H9 (cell line): Measurements from ENCODE around the gene AVPR2. TPM values are rescaled to one million over a fixed set of nuclear protein-coding genes. Genes with fewer than 3 reads are reported as not detected.

Source experiments
- DNase-seq: peaks from one replicate; pipeline ENCODE4 v3.0.0-alpha.2; 2017
- H2AFZ ChIP-seq: one replicate; pipeline ENCODE4 v1.6.1; 2013; ENCODE audit warnings: mild to moderate bottlenecking, low read length, control low read depth, moderate library complexity
- H2AK5ac ChIP-seq: 2 replicates; pipeline ENCODE4 v1.6.1; 2013; ENCODE audit warnings: low read length, control low read depth, mixed read lengths; ENCODE audit not compliant: insufficient read length
- H2BK120ac ChIP-seq: one replicate; pipeline ENCODE4 v1.6.1; 2013; ENCODE audit warnings: low read depth, mild to moderate bottlenecking, low read length, control low read depth, inconsistent platforms; ENCODE audit not compliant: poor library complexity, severe bottlenecking
- H2BK12ac ChIP-seq: 2 replicates; pipeline ENCODE4 v1.6.1; 2013; ENCODE audit warnings: low read length, control low read depth, mixed read lengths, low read depth; ENCODE audit not compliant: insufficient read length
- H2BK15ac ChIP-seq: 2 replicates; pipeline ENCODE4 v1.6.1; 2013; ENCODE audit warnings: low read depth, low read length, control low read depth
- H2BK20ac ChIP-seq: one replicate; pipeline ENCODE4 v1.6.1; 2013; ENCODE audit warnings: low read depth, mild to moderate bottlenecking, low read length, control low read depth, inconsistent platforms; ENCODE audit not compliant: poor library complexity, severe bottlenecking
- H2BK5ac ChIP-seq: 2 replicates; pipeline ENCODE4 v1.6.1; 2013; ENCODE audit warnings: low read length, control low read depth, mixed read lengths; ENCODE audit not compliant: insufficient read length
- H3K14ac ChIP-seq: 2 replicates; pipeline ENCODE4 v1.6.1; 2013; ENCODE audit warnings: low read length, control low read depth; ENCODE audit not compliant: insufficient read depth
- H3K18ac ChIP-seq: 2 replicates; pipeline ENCODE4 v1.6.1; 2013; ENCODE audit warnings: low read depth, mild to moderate bottlenecking, mixed read lengths, low read length, control low read depth; ENCODE audit not compliant: insufficient read length
- H3K23ac ChIP-seq: 2 replicates; pipeline ENCODE4 v1.6.1; 2013; ENCODE audit warnings: low read length, control low read depth, mixed read lengths, low read depth; ENCODE audit not compliant: insufficient read length
- H3K23me2 ChIP-seq: 2 replicates; pipeline ENCODE4 v1.6.1; 2013; ENCODE audit warnings: low read depth, mild to moderate bottlenecking, mixed read lengths, low read length, control low read depth; ENCODE audit not compliant: insufficient read length, poor library complexity, severe bottlenecking
- H3K27ac ChIP-seq: 2 replicates; pipeline ENCODE4 v1.5.1; 2013; ENCODE audit warnings: low read length, control low read depth, mixed read lengths, low read depth; ENCODE audit not compliant: insufficient read length
- H3K27me3 ChIP-seq: 2 replicates; pipeline ENCODE4 v1.6.1; 2013; ENCODE audit warnings: low read length, control low read depth, inconsistent platforms; ENCODE audit not compliant: insufficient read depth
- H3K4ac ChIP-seq: 2 replicates; pipeline ENCODE4 v1.6.1; 2013; ENCODE audit warnings: low read depth, mild to moderate bottlenecking, control low read depth, inconsistent platforms, low read length, moderate library complexity
- H3K4me1 ChIP-seq: 2 replicates; pipeline ENCODE4 v1.6.1; 2013; ENCODE audit warnings: low read length, control low read depth, inconsistent platforms; ENCODE audit not compliant: insufficient read depth
- H3K4me2 ChIP-seq: 2 replicates; pipeline ENCODE4 v1.6.1; 2013; ENCODE audit warnings: low read length, control low read depth, mixed read lengths; ENCODE audit not compliant: insufficient read length, insufficient read depth
- H3K56ac ChIP-seq: 2 replicates; pipeline ENCODE4 v1.6.1; 2013; ENCODE audit warnings: low read depth, mild to moderate bottlenecking, mixed read lengths, low read length, control low read depth; ENCODE audit not compliant: insufficient read length
- H3K79me1 ChIP-seq: 2 replicates; pipeline ENCODE4 v1.6.1; 2013; ENCODE audit warnings: low read depth, mild to moderate bottlenecking, moderate library complexity, low read length, control low read depth, inconsistent platforms; ENCODE audit not compliant: insufficient read depth, poor library complexity, severe bottlenecking
- H3K79me2 ChIP-seq: 2 replicates; pipeline ENCODE4 v1.6.1; 2013; ENCODE audit warnings: low read length, control low read depth, inconsistent platforms; ENCODE audit not compliant: insufficient read depth
- H3K9ac ChIP-seq: 2 replicates; pipeline ENCODE4 v1.6.1; 2013; ENCODE audit warnings: low read length, control low read depth, mixed read lengths; ENCODE audit not compliant: insufficient read length; ENCODE audit errors: extremely low read depth
- H3K9me3 ChIP-seq: one replicate; pipeline ENCODE4 v1.6.1; 2013; ENCODE audit warnings: low read depth, low read length, inconsistent platforms; ENCODE audit not compliant: control insufficient read depth
- H3T11ph ChIP-seq: one replicate; pipeline ENCODE4 v1.6.1; 2013; ENCODE audit warnings: mild to moderate bottlenecking, low read length, control low read depth, inconsistent platforms
- H4K20me1 ChIP-seq: one replicate; pipeline ENCODE4 v1.6.1; 2013; ENCODE audit not compliant: control insufficient read depth, insufficient read length, insufficient read depth
- H4K5ac ChIP-seq: 2 replicates; pipeline ENCODE4 v1.6.1; 2013; ENCODE audit warnings: low read depth, mild to moderate bottlenecking, mixed read lengths, low read length, control low read depth; ENCODE audit not compliant: insufficient read length
- H4K8ac ChIP-seq: replicated peaks from 2 replicates; pipeline ENCODE4 v1.6.1; 2013; ENCODE audit warnings: low read length, control low read depth, mixed read lengths, low read depth; ENCODE audit not compliant: insufficient read length
- H4K91ac ChIP-seq: 2 replicates; pipeline ENCODE4 v1.6.1; 2013; ENCODE audit warnings: low read depth, mild to moderate bottlenecking, moderate library complexity, mixed read lengths, low read length, control low read depth; ENCODE audit not compliant: insufficient read length
- H3K27ac Mint-ChIP-seq, 3 experiments: 2 replicates in 2 of 3; 3 replicates in 1 of 3; pipeline ENCODE4 v1.8.0; 2020 to 2021; ENCODE audit warnings: mixed read lengths in 3 of 3, mild to moderate bottlenecking in 1 of 3, moderate library complexity in 1 of 3
- H3K27me3 Mint-ChIP-seq: 2 replicates; pipeline ENCODE4 v1.8.0; 2021; ENCODE audit warnings: low read depth, mild to moderate bottlenecking, moderate library complexity, mixed read lengths
- H3K36me3 Mint-ChIP-seq, 3 experiments: 2 replicates in 2 of 3; 3 replicates in 1 of 3; pipeline ENCODE4 v1.8.0; 2020 to 2021; ENCODE audit warnings: low read depth in 3 of 3, mixed read lengths in 3 of 3; ENCODE audit not compliant: insufficient read depth in 1 of 3
- H3K4me1 Mint-ChIP-seq, 2 experiments: 2 replicates each; pipeline ENCODE4 v1.8.0; 2020; ENCODE audit warnings: mixed read lengths in 2 of 2
- H3K4me3 Mint-ChIP-seq, 2 experiments: 2 replicates in 1 of 2; 3 replicates in 1 of 2; pipeline ENCODE4 v1.8.0; 2020 to 2021; ENCODE audit warnings: mild to moderate bottlenecking in 2 of 2, mixed read lengths in 2 of 2, moderate library complexity in 1 of 2
- H3K9me3 Mint-ChIP-seq, 2 experiments: 2 replicates in 1 of 2; 3 replicates in 1 of 2; pipeline ENCODE4 v1.8.0; 2020; ENCODE audit warnings: mild to moderate bottlenecking in 2 of 2, mixed read lengths in 2 of 2, moderate library complexity in 1 of 2
- CTCF ChIP-seq: fragments of 200-600 bp; sonication (generic); conservative IDR thresholded peaks from 3 replicates; pipeline ENCODE4 v1.8.0; 2021; ENCODE audit warnings: antibody characterized with exemption, mild to moderate bottlenecking
- WGBS: extraction: QIAGEN DNeasy Blood & Tissue Kit; methylation state at CpG from one replicate; pipeline ENCODE4 v1.1.7; 2013; ENCODE audit warnings: missing lambda C conversion rate, low lambda C conversion rate, mixed read lengths; ENCODE audit not compliant: insufficient read length; ENCODE audit errors: extremely low coverage; 5-methylcytosine and 5-hydroxymethylcytosine counted together
- total RNA-seq: library from RNA; stranded (reverse); gene quantifications from 2 replicates; pipeline ENCODE4 v1.2.1, GENCODE V29; 2021

AVPR2 gene
- total RNA-seq, 1 experiment from 2014 or later, result not detected

DNA sequence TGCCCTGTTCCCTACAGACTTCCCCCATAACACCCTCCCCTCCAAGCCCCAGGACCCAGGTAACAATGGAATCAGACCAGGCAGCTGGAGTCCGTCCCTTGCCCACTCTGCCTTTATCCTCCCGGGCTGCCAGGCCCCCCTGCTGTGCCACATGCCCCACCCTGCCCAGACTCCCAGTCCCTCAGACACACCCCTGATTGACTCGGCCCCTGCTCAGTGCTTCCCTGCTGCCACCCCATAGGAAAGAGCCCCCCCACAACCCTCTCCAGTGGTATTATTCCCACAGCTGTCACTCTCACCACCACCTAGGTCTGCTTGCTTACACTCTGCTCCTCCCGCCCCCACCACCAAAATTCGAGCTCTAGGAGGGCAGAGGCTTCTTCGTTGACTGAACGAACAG lies 35.1 kb downstream of the AVPR2 start:
- Histone ChIP-seq H4K8ac (no peak overlapping the region), H3K27ac (no peak overlapping the region), H2BK15ac (no peak overlapping the region), H2BK120ac (no peak overlapping the region), H3K4me2 (no peak overlapping the region), H3K9me3 (peaks cover 4% of the 10 kb centered on the region), H3K4me1 (no peaks in the 10 kb centered on the region), H3K23ac (no peak overlapping the region), H3K23me2 (no peaks in the 10 kb centered on the region), H3K79me2 (no peaks in the 10 kb centered on the region), H2BK20ac (no peak overlapping the region), H3K14ac (peak overlapping the region; percentile 50; the same call in 1 of the 2 replicates), H3K27me3 (no peaks in the 10 kb centered on the region), H3K18ac (no peak overlapping the region), H3K9ac (no peak overlapping the region), H3K56ac (no peak overlapping the region), H3T11ph (no peak overlapping the region), H4K20me1 (no peaks in the 10 kb centered on the region), H2BK12ac (no peak overlapping the region), H4K91ac (no peak overlapping the region), H3K4ac (no peak overlapping the region), H2AK5ac (no peak overlapping the region), H3K79me1 (no peaks in the 10 kb centered on the region), H2AFZ (no peak overlapping the region), H2BK5ac (no peak overlapping the region), H4K5ac (no peak overlapping the region)
- WGBS, result no CpG with 5 or more reads among the region's 7 CpGs
- H3K36me3 Mint-ChIP-seq, result peaks cover 8 to 16% (median 10%) of the 10 kb centered on the region in 3 experiments; a peak in 6 of 7 replicates
- peaks cover 13 to 27% of the 10 kb centered on the region in 2 experiments for H3K4me1 Mint-ChIP-seq
- DNase-seq, result no peak
- H3K27ac Mint-ChIP-seq, result peak overlapping the region in 2 of 3 experiments; percentile 63 to 87; a peak in 2 of 7 replicates
- no peak overlapping the region; a peak in 1 of 5 replicates for H3K4me3 Mint-ChIP-seq
- TF ChIP-seq CTCF, result no peak
- no peaks in the 10 kb centered on the region for H3K27me3 Mint-ChIP-seq
- peaks cover 44 to 56% of the 10 kb centered on the region in 2 experiments for H3K9me3 Mint-ChIP-seq
